ENCODE measurements around the gene EFCAB11.

DNA sequence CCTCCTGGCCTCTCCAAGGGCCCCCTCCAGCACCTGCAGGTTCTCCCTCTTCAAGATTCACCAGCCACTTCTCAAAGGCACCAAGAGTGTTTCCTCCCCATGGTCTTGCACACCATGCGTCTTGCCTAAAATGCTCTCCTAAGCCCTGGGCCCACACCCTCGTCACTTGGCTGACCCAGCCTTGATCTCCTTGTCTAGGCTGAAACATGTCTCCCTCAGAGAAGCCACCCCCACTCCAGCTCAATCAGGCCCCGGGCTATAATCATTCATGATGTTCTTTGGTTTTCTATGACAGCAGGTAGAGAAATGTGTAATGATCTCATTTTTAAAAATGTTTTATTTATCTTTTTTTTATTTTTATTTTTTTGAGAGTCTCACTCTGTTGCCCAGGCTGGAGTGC lies 88.1 kb downstream of the EFCAB11 start:
- TF ChIP-seq EP300 (IDR thresholded peaks at IDR 0.05; ENCODE audit: borderline replicate concordance) = no peak
- no peak for TF ChIP-seq FOXM1 (IDR thresholded peaks at IDR 0.05; ENCODE audit: borderline replicate concordance, low read depth)
- no peak for TF ChIP-seq CEBPB (IDR thresholded peaks at IDR 0.05)
- TF ChIP-seq TAF1 (IDR thresholded peaks at IDR 0.05; ENCODE audit: low read depth) = no peak
- TF ChIP-seq, protein P1, sequence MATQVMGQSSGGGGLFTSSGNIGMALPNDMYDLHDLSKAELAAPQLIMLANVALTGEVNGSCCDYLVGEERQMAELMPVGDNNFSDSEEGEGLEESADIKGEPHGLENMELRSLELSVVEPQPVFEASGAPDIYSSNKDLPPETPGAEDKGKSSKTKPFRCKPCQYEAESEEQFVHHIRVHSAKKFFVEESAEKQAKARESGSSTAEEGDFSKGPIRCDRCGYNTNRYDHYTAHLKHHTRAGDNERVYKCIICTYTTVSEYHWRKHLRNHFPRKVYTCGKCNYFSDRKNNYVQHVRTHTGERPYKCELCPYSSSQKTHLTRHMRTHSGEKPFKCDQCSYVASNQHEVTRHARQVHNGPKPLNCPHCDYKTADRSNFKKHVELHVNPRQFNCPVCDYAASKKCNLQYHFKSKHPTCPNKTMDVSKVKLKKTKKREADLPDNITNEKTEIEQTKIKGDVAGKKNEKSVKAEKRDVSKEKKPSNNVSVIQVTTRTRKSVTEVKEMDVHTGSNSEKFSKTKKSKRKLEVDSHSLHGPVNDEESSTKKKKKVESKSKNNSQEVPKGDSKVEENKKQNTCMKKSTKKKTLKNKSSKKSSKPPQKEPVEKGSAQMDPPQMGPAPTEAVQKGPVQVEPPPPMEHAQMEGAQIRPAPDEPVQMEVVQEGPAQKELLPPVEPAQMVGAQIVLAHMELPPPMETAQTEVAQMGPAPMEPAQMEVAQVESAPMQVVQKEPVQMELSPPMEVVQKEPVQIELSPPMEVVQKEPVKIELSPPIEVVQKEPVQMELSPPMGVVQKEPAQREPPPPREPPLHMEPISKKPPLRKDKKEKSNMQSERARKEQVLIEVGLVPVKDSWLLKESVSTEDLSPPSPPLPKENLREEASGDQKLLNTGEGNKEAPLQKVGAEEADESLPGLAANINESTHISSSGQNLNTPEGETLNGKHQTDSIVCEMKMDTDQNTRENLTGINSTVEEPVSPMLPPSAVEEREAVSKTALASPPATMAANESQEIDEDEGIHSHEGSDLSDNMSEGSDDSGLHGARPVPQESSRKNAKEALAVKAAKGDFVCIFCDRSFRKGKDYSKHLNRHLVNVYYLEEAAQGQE (IDR thresholded peaks at IDR 0.05; ENCODE audit: low read depth) = no peak
- no peak for TF ChIP-seq YY1 (IDR thresholded peaks at IDR 0.05; ENCODE audit: low read depth)
